Endothelial cell of umbilical vein (primary cell): ENCODE measurements around the gene PAX3. TPM values are rescaled to one million over a fixed set of nuclear protein-coding genes. Genes with fewer than 3 reads are reported as not detected.

Experiments
- BruUV-seq: library from RNA; stranded (reverse); fragments of 400-500 nt; replicated peaks from 2 replicates; lab custom pipeline; 2021; lab: Mats Ljungman, UMichigan
- CTCF ChIA-PET: fragments of 300-600, 350-600 bp; sonication (Branson Sonifier 250); formaldehyde crosslinking; loops from one replicate; lab custom pipeline; 2021; ENCODE audit warnings: antibody characterized with exemption, inconsistent platforms; lab: Charles Lee
- POLR2A ChIA-PET: fragments of 300-600, 350-600 bp; sonication (Branson Sonifier 250); formaldehyde crosslinking; loops from one replicate; lab custom pipeline; 2021; ENCODE audit warnings: antibody characterized with exemption, inconsistent platforms; lab: Charles Lee
- DNase-seq: peaks from one replicate; pipeline ENCODE4 v3.0.0-alpha.2; 2011; ENCODE audit warnings: low read depth, low spot score
- FAIRE-seq: peaks from 2 replicates; lab custom pipeline; 2011; peaks lifted over from hg19 to GRCh38; lab: Jason Lieb, UNC
- H2AFZ ChIP-seq: 2 replicates; pipeline ENCODE4 v1.6.0; 2012; ENCODE audit warnings: low read depth, low read length, control low read depth, inconsistent platforms
- H3K27ac ChIP-seq: 2 replicates; pipeline ENCODE4 v1.5.1; 2011; ENCODE audit warnings: low read depth, mild to moderate bottlenecking, control low read depth, low read length, moderate library complexity; ENCODE audit not compliant: insufficient read depth
- H3K27me3 ChIP-seq, 2 experiments: 2 replicates each; pipeline versions ENCODE4 v1.6.0 to v1.6.1; 2011; ENCODE audit warnings: low read length in 2 of 2, mixed read lengths in 1 of 2; ENCODE audit not compliant: control insufficient read depth in 2 of 2, insufficient read depth in 2 of 2
- H3K36me3 ChIP-seq, 2 experiments: 2 replicates in 1 of 2; 3 replicates in 1 of 2; pipeline ENCODE4 v1.5.1; 2011; ENCODE audit warnings: low read length in 2 of 2, mild to moderate bottlenecking in 1 of 2, moderate library complexity in 1 of 2; ENCODE audit not compliant: control insufficient read depth in 2 of 2, insufficient read depth in 2 of 2; ENCODE audit errors: extremely low read depth in 1 of 2
- H3K4me1 ChIP-seq: 3 replicates; pipeline ENCODE4 v1.5.1; 2011; ENCODE audit warnings: mild to moderate bottlenecking, low read length; ENCODE audit not compliant: control insufficient read depth, insufficient read depth; ENCODE audit errors: extremely low read depth
- H3K4me2 ChIP-seq: 2 replicates; pipeline ENCODE4 v1.6.1; 2011; ENCODE audit warnings: low read length, control low read depth, mixed read lengths; ENCODE audit not compliant: insufficient read depth
- H3K4me3 ChIP-seq, 3 experiments: fragments of 200-600 bp in 1 of 3; sonication (generic), shearing (Covaris generic) in 1 of 3; replicated peaks in 1 of 3; 2 replicates each; pipeline ENCODE4 v1.5.1; 2011 to 2016; ENCODE audit warnings: control low read depth in 3 of 3, low read length in 3 of 3, mild to moderate bottlenecking in 2 of 3, inconsistent platforms in 1 of 3, low read depth in 1 of 3, moderate library complexity in 1 of 3; ENCODE audit not compliant: insufficient read depth in 1 of 3
- H3K79me2 ChIP-seq: 2 replicates; pipeline ENCODE4 v1.6.0; 2012; ENCODE audit warnings: low read length, inconsistent platforms; ENCODE audit not compliant: control insufficient read depth, insufficient read depth
- H3K9ac ChIP-seq: replicated peaks from 2 replicates; pipeline ENCODE3; 2011; ENCODE audit warnings: low read length, control low read depth; ENCODE audit not compliant: insufficient read depth; ENCODE audit errors: extremely low read depth
- H3K9me1 ChIP-seq: replicated peaks from 3 replicates; pipeline ENCODE4 v1.6.0; 2011; ENCODE audit warnings: mild to moderate bottlenecking, low read length; ENCODE audit not compliant: control insufficient read depth, insufficient read depth; ENCODE audit errors: extremely low read depth
- H3K9me3 ChIP-seq: replicated peaks from 2 replicates; pipeline ENCODE4 v1.5.1; 2012; ENCODE audit warnings: low read length, inconsistent platforms; ENCODE audit not compliant: control insufficient read depth, insufficient read depth
- H4K20me1 ChIP-seq: replicated peaks from 2 replicates; pipeline ENCODE3; 2011; ENCODE audit warnings: mild to moderate bottlenecking, low read length; ENCODE audit not compliant: control insufficient read depth, insufficient read depth; ENCODE audit errors: extremely low read depth
- CTCF ChIP-seq, 2 donors: IDR thresholded peaks; 1 replicate in 1 of 2; 2 replicates in 1 of 2; pipeline ENCODE4 v1.5.1; 2011; ENCODE audit warnings: low read length in 2 of 2, mild to moderate bottlenecking in 2 of 2, moderate library complexity in 2 of 2, control low read depth in 1 of 2, inconsistent platforms in 1 of 2, low read depth in 1 of 2; ENCODE audit not compliant: insufficient read depth in 1 of 2; ENCODE audit errors: extremely low read depth in 1 of 2
- EZH2 ChIP-seq: IDR thresholded peaks from 2 replicates; pipeline ENCODE4 v1.6.1; 2012; ENCODE audit warnings: borderline replicate concordance, low read depth, mild to moderate bottlenecking, moderate library complexity, low read length, inconsistent platforms; ENCODE audit not compliant: severe bottlenecking
- FOS ChIP-seq: IDR thresholded peaks from 2 replicates; pipeline ENCODE4 v1.6.1; 2011; ENCODE audit warnings: mild to moderate bottlenecking, low read length, moderate library complexity, borderline replicate concordance; ENCODE audit not compliant: insufficient read depth
- GATA2 ChIP-seq: IDR thresholded peaks from 2 replicates; pipeline ENCODE4 v1.7.0; 2011; ENCODE audit warnings: low read depth, mild to moderate bottlenecking, moderate library complexity, mixed read lengths, low read length; ENCODE audit not compliant: insufficient read length, insufficient read depth
- JUN ChIP-seq: IDR thresholded peaks from 2 replicates; pipeline ENCODE4 v1.6.1; 2011; ENCODE audit warnings: borderline replicate concordance, low read depth; ENCODE audit not compliant: insufficient read length, insufficient read depth
- MAX ChIP-seq: IDR thresholded peaks from 2 replicates; pipeline ENCODE4 v1.6.1; 2011; ENCODE audit not compliant: insufficient read depth, insufficient read length
- MYC ChIP-seq: IDR thresholded peaks from one replicate; pipeline ENCODE4 v1.6.1; 2011; ENCODE audit warnings: mild to moderate bottlenecking, low read depth, low read length
- POLR2A ChIP-seq: IDR thresholded peaks from 2 replicates; pipeline ENCODE4 v1.6.1; 2012; ENCODE audit warnings: low read depth, mild to moderate bottlenecking, control low read depth, low read length
- POLR2AphosphoS5 ChIP-seq: IDR thresholded peaks from 2 replicates; pipeline ENCODE4 v1.6.1; 2012; ENCODE audit warnings: low read depth, mild to moderate bottlenecking, control low read depth, low read length, moderate library complexity; ENCODE audit not compliant: insufficient read depth
- dilution Hi-C: fragments of 300-500 bp; cut with MboI; formaldehyde crosslinking; loops from one replicate; pipeline ENCODE4 v1.15.0; 2019; ENCODE audit warnings: low sequenced_read_pairs; ENCODE audit not compliant: extremely low pct_ligation_motif_present
- intact Hi-C: fragments of 100-400 bp; cut with micrococcal nuclease; formaldehyde crosslinking; loops from one replicate; pipeline ENCODE4 v1.10.0; 2022
- polyA plus RNA-seq, 4 experiments: library from polyadenylated mRNA; depleted of rRNA in 3 of 4; stranded (reverse) in 3 of 4; unstranded in 1 of 4; fragments of >200 nt; gene quantifications; 2 replicates each; pipeline versions ENCODE4 v1.2.1 to v1.2.3, GENCODE V29; 2011 to 2012; ENCODE audit warnings: missing spikeins in 1 of 4
- total RNA-seq: library from RNA; stranded (reverse); gene quantifications from 2 replicates; pipeline ENCODE4 v1.2.3, GENCODE V29; 2021

Gene PAX3
- total and polyA plus RNA-seq, 2 donors (not counting 3 experiments of a cell fraction or from before 2014, with no cell fraction given): not detected

GRCh38 chr2:222193328-222193983, 105.3 kb downstream of the PAX3 start:
- H3K4me1 ChIP-seq: no peaks in the 10 kb centered on the region
- no peaks in the 10 kb centered on the region for H3K9me1 ChIP-seq
- no peaks in the 10 kb centered on the region for H3K79me2 ChIP-seq
- no peak for TF ChIP-seq POLR2AphosphoS5
- TF ChIP-seq POLR2A: no peak
- no peak for TF ChIP-seq MAX
- no peak for TF ChIP-seq JUN
- no peak for TF ChIP-seq EZH2
- no peak for TF ChIP-seq GATA2
- TF ChIP-seq CTCF (IDR thresholded peaks at IDR 0.05; ENCODE audit: extremely low read depth in 1 of 2, insufficient read depth in 1 of 2, low read depth in 1 of 2, low read length in 2 of 2): no peak
- TF ChIP-seq MYC: no peak
- TF ChIP-seq FOS: no peak
- no peak overlapping the region for H3K4me3 ChIP-seq
- ChIA-PET POLR2A (no interaction called here), CTCF (no interaction called here)
- no peak overlapping the region for H3K27ac ChIP-seq
- H2AFZ ChIP-seq: no peak overlapping the region
- DNase-seq (no peak), FAIRE-seq (no peak)
- H3K4me2 ChIP-seq: no peak overlapping the region
- H3K9me3 ChIP-seq: no peaks in the 10 kb centered on the region
- no peak overlapping the region for H3K9ac ChIP-seq
- dilution Hi-C loops (no loop called here), intact Hi-C loops (no loop called here)
- BruUV-seq: no TSS peak
- H3K36me3 ChIP-seq: no peaks in the 10 kb centered on the region
- H3K27me3 ChIP-seq: no peaks in the 10 kb centered on the region
- no peaks in the 10 kb centered on the region for H4K20me1 ChIP-seq
